HG03045 (cell line): ENCODE results near the gene SARNP.

ENCODE experiments used
- ATAC-seq: cut with Tn5 transposase; IDR thresholded peaks from one replicate; pipeline ENCODE4 v1.9.1; 2021; ENCODE audit warnings: mild to moderate bottlenecking, moderate library complexity; ENCODE audit not compliant: unreplicated experiment

Gene SARNP

GRCh38 chr12:55743406-55744339, 73.9 kb downstream of the SARNP start:
- ATAC-seq, result peak; percentile 46

DNA sequence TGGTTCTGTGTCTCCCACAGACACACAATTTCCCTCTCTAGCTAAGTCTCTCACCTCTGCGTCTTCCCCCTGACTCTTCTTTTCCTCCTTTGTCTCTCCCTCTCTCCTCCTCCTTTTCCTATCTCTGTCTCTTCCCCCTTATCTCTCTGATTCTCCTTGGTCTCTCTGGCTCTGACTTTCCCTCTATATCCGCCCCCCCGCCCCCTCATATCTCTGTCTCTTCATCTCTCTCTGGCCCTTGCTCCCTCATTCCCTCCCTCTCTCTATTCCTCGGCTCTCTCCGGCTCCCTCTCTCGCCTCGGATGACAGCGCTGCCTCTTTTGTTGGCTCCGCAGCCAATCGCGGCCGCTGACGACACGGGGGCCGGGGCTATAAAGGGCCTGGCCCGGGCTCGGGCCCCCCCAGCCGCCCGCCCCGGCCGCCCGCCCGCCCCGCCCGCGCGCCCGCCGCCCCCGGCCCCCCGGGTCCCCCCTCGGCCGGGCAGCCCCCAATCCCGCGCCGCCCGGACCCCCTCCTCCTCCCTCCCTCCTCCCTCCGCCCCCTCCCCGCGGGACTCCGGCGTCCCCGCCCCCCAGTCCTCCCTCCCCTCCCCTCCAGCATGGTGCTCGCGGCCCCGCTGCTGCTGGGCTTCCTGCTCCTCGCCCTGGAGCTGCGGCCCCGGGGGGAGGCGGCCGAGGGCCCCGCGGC, 74.7 kb downstream of the SARNP start, which contains the start of gene GDF11:
Gene GDF11 (plus strand): TSS at position 404 of the 687 bp plus-strand sequence. CDS start 195 bp downstream, at position 599.
- ATAC-seq, result peak; percentile 33

GRCh38 chr12:55741931-55742680, 75.4 kb downstream of the SARNP start:
- no peak for ATAC-seq

DNA sequence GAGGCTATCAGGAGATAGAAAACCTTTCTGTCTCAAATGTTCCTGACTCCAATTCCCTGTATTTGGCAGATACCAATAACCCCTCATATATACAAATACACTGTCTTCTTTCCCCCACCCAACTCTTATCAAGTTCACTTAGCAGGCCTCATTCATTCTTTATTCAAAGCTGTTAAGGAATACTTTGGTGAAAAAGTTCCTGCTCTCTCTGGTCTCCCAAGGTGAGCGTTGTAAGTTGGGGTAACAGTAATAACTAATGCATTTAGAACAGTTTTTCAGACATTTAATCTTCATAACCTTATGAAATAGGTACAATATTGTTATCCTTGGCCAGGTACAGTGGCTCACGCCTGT, 78.5 kb downstream of the SARNP start:
- ATAC-seq, result no peak

DNA sequence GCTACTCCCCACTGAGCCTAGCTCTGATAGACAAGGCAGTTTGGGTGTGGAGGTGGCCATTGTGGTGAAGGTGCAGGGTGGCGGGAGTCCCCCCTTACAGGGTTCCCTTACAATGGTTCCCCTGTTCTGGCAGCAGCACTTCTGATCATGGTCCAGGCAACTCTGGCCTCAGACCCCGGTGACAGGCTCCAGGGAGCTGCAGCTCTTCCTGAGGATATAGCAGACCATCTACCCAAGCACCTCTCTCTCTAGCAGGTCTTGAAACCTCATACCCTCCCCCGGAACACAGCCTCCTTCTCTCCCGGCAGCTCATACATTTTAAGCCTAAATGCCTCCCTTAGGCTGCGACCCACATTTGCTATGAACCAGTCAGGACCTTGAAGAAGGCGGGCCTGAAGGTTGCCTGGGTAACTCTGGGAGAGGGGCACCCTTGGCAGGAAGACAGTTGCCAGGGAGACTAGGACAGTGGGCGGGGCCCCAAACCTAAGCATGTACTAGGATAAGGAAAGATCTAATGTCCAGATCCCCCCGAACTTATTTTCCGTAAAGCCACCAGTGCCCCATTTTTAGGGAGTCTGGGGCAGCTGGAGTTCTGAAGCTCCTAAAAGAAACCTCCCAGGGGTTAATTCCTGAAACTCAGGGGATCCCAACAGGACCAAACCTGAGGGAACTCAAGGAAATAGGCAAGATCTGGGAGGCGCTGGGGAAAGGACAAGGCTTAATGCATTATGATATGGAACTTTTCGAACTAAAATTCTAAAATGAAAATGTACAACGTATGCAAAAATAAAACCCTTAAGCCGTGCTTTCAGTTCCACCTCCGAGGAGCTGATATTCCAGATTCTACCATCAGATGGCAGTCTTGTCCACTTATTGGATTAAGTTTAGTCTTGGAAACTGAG, 79.2 kb downstream of the SARNP start:
- ATAC-seq, result peak; percentile 87

- ATAC-seq, result no peak
Observed at GRCh38 chr12:55737581-55738122, 79.9 kb downstream of the SARNP start.

- ATAC-seq, result no peak
Observed at GRCh38 chr12:55736780-55737580, 80.5 kb downstream of the SARNP start.

DNA sequence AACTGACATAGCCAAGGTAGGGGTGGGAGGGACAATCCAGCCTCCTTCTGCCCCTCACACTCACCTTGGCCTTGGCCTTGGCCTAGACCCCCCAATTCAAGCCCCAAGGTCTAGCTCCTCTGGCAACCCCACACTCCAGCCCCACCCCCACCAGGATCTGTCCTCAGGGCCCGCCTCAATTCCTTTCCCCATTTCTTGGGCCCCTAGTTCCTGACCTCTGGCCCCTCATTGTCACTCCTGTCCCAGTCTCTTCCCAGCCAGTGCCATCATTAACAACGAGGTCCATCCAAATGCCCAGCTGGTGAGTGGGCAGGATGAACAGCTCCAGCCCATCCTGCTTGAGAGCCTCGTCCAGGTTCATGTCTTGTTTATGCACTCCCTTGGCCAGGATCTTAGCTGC, 81.4 kb downstream of the SARNP start:
- no peak for ATAC-seq

DNA sequence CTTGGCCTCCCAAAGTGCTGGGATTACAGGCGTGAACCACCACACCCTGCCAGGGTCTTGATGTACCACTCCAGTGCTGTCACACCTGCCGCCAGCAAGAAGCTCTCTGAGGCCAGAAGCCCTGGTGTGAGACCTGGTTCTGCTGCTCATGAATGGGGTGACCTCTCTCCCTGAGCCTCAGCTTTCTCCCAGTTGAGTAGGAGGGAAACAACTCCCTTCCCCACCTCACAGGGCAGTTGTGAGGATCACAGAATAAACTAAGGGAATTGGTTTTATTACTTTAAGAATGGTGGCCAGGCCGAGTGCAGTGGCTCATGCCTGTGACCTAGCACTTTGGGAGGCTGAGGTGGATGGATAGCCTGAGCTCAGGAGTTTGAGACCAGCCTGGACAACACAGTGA, 82.9 kb downstream of the SARNP start:
- ATAC-seq, result no peak

DNA sequence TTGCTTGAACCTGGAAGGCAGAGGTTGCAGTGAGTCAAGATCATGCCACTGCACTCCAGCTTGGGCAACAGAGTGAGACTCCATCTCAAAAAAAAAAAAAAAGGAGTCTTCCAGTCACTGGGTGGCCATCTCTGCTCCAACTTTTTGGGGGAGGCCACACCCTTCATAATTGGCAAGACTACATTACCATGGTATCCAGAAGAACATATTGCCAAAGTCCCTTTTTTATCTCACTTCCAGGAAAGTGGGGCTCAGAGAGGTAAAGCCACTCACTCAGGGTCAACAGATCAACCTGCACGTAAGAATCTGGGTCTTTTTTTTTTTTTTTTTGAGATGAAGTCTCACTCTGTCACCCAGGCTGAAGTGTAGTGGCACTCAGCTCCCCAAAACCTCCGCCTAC, 83.7 kb downstream of the SARNP start:
- ATAC-seq, result no peak

GRCh38 chr12:55733021-55733555, 84.4 kb downstream of the SARNP start:
- no peak for ATAC-seq

- no peak for ATAC-seq
Observed at GRCh38 chr12:55732288-55732687, 85.2 kb downstream of the SARNP start.

DNA sequence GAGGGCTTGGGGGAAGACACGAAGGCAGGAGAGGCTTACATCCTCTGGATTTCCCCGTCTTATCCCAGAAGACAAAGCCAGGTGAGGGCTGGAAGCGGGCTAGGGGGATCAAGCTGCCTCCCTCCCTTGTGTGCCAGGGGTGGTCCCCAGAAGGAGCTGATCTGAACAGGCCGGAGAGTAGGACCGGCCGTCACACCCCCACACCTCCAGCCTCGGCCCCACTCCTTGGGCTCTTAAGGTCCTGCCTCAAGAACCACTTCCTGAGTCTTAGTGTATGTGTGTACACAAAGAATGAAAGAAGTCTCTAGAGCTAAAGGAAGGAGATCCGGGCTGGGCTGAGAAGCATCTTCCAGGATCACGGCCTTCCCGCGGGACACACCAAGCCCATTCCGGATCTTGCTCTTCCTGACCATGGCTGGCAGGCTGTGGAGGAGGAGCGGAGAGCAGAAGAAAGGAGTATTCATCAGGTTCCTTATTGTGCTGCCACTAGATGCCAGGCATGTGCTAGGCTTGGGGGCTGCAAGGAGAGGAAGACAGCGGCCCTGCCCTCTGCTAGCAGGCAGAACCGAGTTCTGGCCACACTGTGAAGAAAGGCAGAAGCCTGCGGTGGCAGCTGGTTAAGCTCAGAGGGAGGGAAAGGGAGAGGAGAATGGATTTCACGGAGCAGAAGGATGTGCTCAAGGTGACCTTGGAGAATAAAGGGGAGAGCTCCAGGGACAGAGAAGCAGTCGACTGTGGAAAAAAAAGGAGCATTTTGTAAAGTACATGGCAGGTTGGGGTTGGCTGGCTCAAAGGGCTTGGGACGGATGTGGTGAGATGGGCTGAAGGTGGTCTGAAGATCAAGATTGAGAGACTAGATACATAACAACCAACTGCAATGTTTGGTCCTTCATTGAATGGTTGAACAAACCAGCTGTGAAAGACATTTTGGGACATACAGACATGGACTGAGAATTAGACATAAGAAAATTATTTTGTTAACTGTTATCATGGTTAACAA, 87.4 kb downstream of the SARNP start:
- ATAC-seq, result peak; percentile 33

DNA sequence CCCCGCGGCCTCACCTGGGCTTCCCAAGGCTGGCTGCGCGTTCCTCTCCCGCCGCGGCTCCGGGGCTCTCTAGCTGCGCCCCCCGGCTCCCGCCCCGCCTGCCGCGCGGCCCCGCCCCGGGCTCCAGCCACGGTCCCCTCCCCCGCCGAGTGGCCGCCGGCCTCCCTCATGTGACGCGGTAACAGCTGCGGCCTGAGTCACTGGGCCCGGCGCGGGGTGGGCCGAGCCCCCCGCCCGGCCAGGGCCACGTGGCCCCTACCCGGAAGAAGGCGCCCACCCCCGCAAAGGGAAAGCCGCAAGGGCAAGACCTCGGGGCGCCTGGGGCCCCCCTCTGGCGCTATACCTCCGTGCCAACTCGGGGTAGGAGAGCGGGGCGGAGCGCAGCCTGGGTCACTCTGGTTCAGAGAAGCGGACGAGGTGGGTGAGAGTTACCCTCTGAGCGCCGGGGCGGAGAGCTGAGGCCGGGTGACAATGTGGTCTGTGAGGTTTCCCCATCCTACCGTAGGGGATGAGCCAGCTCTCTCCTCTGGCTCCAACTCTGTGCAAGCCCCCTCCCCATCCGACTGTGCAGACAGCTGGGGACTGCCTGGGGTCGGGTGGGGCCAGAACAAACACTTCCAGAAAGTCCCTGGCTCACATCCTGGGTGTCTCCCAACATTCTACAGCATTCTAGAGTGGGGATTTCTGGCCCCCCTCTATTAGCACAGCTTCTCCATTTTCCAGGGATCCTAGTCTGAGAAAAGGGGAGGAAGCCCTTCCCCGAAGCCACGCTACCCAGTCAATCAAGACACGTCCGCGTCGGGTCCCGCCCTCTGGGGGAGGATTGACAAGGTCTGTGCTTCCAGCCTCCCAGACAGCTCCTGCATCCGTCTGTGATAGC, 88.3 kb downstream of the SARNP start, which contains the start of gene CD63:
Gene CD63 (minus strand): TSS at position 71 of the 880 bp plus-strand sequence. CDS start 668 bp downstream, outside the sequence.
- ATAC-seq, result peak; percentile 70

- peak; percentile 21 for ATAC-seq
Observed at GRCh38 chr12:55728186-55728938, 89.2 kb downstream of the SARNP start.

GRCh38 chr12:55727643-55728185, 89.8 kb downstream of the SARNP start:
- no peak for ATAC-seq
